ENCODE data around the gene PTPN21.

PTPN21 gene

GRCh38 chr14:88515499-88516221, 39.1 kb downstream of the PTPN21 start:
- no peak for DNase-seq (ENCODE audit: low read depth)
- no peak for TF ChIP-seq CTCF (conservative IDR thresholded peaks at IDR 0.05; ENCODE audit: low read depth, low read length)
- H3K4me3 ChIP-seq (ENCODE audit: low read depth, low read length): no peak overlapping the region

- no peak for TF ChIP-seq CTCF (conservative IDR thresholded peaks at IDR 0.05; ENCODE audit: low read depth, low read length)
- no peak overlapping the region for H3K4me3 ChIP-seq (ENCODE audit: low read depth, low read length)
- DNase-seq (ENCODE audit: low read depth): no peak
Observed at GRCh38 chr14:88507208-88507607, 47.6 kb downstream of the PTPN21 start.

GRCh38 chr14:88505621-88506020, 49.2 kb downstream of the PTPN21 start:
- H3K4me3 ChIP-seq (ENCODE audit: low read depth, low read length): no peak overlapping the region
- no peak for TF ChIP-seq CTCF (conservative IDR thresholded peaks at IDR 0.05; ENCODE audit: low read depth, low read length)
- DNase-seq (ENCODE audit: low read depth): no peak

- no peak overlapping the region for H3K4me3 ChIP-seq (ENCODE audit: low read depth, low read length)
- TF ChIP-seq CTCF (conservative IDR thresholded peaks at IDR 0.05; ENCODE audit: low read depth, low read length): no peak
- DNase-seq (ENCODE audit: low read depth): no peak
Observed at GRCh38 chr14:88504602-88505001, 50.2 kb downstream of the PTPN21 start.

GRCh38 chr14:88503754-88504406, 50.9 kb downstream of the PTPN21 start:
- H3K4me3 ChIP-seq (ENCODE audit: low read depth, low read length): no peak overlapping the region
- DNase-seq (ENCODE audit: low read depth): no peak
- no peak for TF ChIP-seq CTCF (conservative IDR thresholded peaks at IDR 0.05; ENCODE audit: low read depth, low read length)

GRCh38 chr14:88502740-88503139, 52.1 kb downstream of the PTPN21 start:
- H3K4me3 ChIP-seq (ENCODE audit: low read depth, low read length): no peak overlapping the region
- no peak for DNase-seq (ENCODE audit: low read depth)
- TF ChIP-seq CTCF (conservative IDR thresholded peaks at IDR 0.05; ENCODE audit: low read depth, low read length): no peak

GRCh38 chr14:88500611-88501010, 54.2 kb downstream of the PTPN21 start:
- no peak for TF ChIP-seq CTCF (conservative IDR thresholded peaks at IDR 0.05; ENCODE audit: low read depth, low read length)
- DNase-seq (ENCODE audit: low read depth): no peak
- no peak overlapping the region for H3K4me3 ChIP-seq (ENCODE audit: low read depth, low read length)
